Measurements from ENCODE around the gene PXK. TPM values are rescaled to one million over a fixed set of nuclear protein-coding genes. Genes with fewer than 3 reads are reported as not detected.
A peak's percentile ranks its signal among the peaks of the same experiment; 100 is the strongest.

PXK gene
- total RNA-seq, 1 donor: 64.4 TPM

DNA sequence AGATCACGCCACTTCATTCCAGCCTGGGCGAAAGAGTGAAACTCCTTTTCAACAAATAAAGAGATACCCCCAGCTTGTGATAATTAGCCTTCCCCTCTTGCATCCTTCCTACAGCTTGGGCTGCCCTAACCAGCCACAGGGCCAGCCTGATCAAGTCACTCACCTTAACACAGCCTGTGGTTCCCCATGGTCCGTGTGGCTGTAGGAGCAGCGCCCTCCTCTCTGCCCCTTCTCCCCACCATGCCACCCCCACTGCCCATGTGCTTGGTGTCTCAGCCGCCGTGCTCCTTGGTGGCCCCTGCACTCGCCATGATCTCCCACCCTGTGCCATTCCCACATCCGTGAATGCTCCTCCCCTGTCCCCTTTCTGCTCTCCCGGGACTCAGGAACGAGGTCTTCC is 39.8 kb upstream of the PXK start:
- DNase-seq (ENCODE audit: low read depth): no peak

GRCh38 chr3:58293516-58293915 is 39.2 kb upstream of the PXK start:
- TF ChIP-seq, protein P1, sequence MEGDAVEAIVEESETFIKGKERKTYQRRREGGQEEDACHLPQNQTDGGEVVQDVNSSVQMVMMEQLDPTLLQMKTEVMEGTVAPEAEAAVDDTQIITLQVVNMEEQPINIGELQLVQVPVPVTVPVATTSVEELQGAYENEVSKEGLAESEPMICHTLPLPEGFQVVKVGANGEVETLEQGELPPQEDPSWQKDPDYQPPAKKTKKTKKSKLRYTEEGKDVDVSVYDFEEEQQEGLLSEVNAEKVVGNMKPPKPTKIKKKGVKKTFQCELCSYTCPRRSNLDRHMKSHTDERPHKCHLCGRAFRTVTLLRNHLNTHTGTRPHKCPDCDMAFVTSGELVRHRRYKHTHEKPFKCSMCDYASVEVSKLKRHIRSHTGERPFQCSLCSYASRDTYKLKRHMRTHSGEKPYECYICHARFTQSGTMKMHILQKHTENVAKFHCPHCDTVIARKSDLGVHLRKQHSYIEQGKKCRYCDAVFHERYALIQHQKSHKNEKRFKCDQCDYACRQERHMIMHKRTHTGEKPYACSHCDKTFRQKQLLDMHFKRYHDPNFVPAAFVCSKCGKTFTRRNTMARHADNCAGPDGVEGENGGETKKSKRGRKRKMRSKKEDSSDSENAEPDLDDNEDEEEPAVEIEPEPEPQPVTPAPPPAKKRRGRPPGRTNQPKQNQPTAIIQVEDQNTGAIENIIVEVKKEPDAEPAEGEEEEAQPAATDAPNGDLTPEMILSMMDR (IDR thresholded peaks at IDR 0.05; ENCODE audit: insufficient read depth, low read length): no peak
- no peak for DNase-seq (ENCODE audit: low read depth)
- no peak overlapping the region for H3K4me3 ChIP-seq (ENCODE audit: low read depth, low read length)

More for the DNA sequence above, 39.8 kb upstream of the PXK start:
- TF ChIP-seq, protein P1 (IDR thresholded peaks at IDR 0.05; ENCODE audit: insufficient read depth, low read length): no peak
- no peak overlapping the region for H3K4me3 ChIP-seq (ENCODE audit: low read depth, low read length)

GRCh38 chr3:58296269-58296668 is 36.4 kb upstream of the PXK start:
- DNase-seq (ENCODE audit: low read depth): no peak
- no peak overlapping the region for H3K4me3 ChIP-seq (ENCODE audit: low read depth, low read length)
- TF ChIP-seq, protein P1 (IDR thresholded peaks at IDR 0.05; ENCODE audit: insufficient read depth, low read length): no peak

DNA sequence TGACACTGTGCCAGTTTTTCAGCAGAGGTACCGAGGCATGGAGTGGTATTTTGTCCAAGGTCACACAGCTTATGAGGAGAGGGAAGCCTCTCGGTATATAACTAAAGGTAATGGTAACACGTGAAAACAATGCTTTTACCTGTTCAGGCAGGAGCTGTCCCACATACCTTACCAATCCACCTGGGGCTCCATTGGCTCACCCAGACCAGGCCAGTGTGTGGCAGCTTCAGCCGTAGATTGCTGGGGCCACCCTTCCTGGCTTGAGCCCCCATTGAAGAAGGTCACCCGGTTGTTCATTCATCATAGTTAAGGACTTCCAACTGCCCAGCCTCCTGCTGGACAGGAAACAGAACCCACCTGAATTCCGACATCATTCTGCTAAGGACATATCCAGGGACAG is 35.8 kb upstream of the PXK start:
- no peak for DNase-seq (ENCODE audit: low read depth)
- TF ChIP-seq, protein P1 (IDR thresholded peaks at IDR 0.05; ENCODE audit: insufficient read depth, low read length): no peak
- no peak overlapping the region for H3K4me3 ChIP-seq (ENCODE audit: low read depth, low read length)

- H3K4me3 ChIP-seq (ENCODE audit: low read depth, low read length): no peak overlapping the region
- TF ChIP-seq, protein P1 (IDR thresholded peaks at IDR 0.05; ENCODE audit: insufficient read depth, low read length): no peak
- no peak for DNase-seq (ENCODE audit: low read depth)
These were observed 34.5 kb upstream of the PXK start for GRCh38 chr3:58298190-58298589.

- TF ChIP-seq, protein P1 (IDR thresholded peaks at IDR 0.05; ENCODE audit: insufficient read depth, low read length): no peak
- H3K4me3 ChIP-seq (ENCODE audit: low read depth, low read length): no peak overlapping the region
- no peak for DNase-seq (ENCODE audit: low read depth)
These were observed 33.6 kb upstream of the PXK start for GRCh38 chr3:58299075-58299474.

DNA sequence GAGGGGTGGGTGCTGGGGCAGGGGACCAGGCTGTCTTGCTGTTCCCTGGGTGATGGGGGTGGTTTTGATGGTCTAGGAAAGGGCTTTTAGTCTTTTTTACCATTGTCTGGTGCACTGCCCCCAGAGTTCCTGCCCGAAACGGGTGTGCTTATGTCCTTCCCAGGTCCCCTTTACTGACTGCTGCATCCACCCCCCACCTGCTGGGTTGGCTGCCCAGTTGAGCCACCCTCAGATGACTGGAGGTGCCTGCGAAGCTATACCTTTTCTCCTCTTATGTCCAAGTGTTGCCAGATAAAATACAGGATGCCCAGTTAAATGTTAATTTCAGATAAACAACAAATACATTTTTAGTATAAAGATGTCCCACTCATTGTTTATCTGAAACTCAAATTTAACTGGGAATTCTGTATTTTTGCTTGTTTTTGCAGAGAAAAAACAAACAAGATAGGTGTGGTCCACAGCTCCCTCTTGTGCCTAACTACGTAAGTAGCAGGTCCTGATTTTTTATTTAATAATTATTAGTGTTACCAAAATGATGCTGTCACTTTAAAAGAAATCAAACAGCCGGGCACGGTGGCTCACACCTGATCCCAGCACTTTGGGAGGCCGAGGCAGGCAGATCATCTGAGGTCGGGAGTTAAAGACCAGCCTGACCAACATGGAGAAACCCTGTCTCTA is 32.7 kb upstream of the PXK start:
- no peak overlapping the region for H3K4me3 ChIP-seq (ENCODE audit: low read depth, low read length)
- TF ChIP-seq, protein P1 (IDR thresholded peaks at IDR 0.05; ENCODE audit: insufficient read depth, low read length): peak; percentile 66
- DNase-seq (ENCODE audit: low read depth): peak; percentile 84

All from fibroblast of the aortic adventitia (primary cell).